Upper lobe of left lung (tissue), 6 donors: ENCODE results near the gene WDR38. TPM values are rescaled to one million over a fixed set of nuclear protein-coding genes. Genes with fewer than 3 reads are reported as not detected.

Experiments used
- ATAC-seq, 2 donors: fragments of 200-7000 bp; cut with Tn5 transposase; one replicate each; pipeline ENCODE4 v1.9.1; 2022; ENCODE audit warnings: mild to moderate bottlenecking in 2 of 2, moderate library complexity in 2 of 2; ENCODE audit not compliant: low FRiP score in 2 of 2
- DNase-seq, 2 donors: peaks; one replicate each; pipeline ENCODE4 v3.0.0-alpha.2; 2019 to 2020
- H3K27ac ChIP-seq, 4 donors: fragments of 200-600 bp; sonication (generic); one replicate each; pipeline ENCODE4 v1.5.1; 2016 to 2019
- H3K27me3 ChIP-seq, 4 donors: fragments of 200-600 bp; sonication (generic); one replicate each; pipeline ENCODE4 v1.5.1; 2017 to 2019
- H3K36me3 ChIP-seq, 4 donors: fragments of 200-600 bp; sonication (generic); one replicate each; pipeline ENCODE4 v1.5.1; 2016 to 2019
- H3K4me1 ChIP-seq, 4 donors: fragments of 200-600 bp; sonication (generic); one replicate each; pipeline ENCODE4 v1.5.1; 2018 to 2019
- H3K4me3 ChIP-seq, 4 donors: fragments of 200-600 bp; sonication (generic); one replicate each; pipeline ENCODE4 v1.5.1; 2017 to 2019; ENCODE audit warnings: mild to moderate bottlenecking in 2 of 4, moderate library complexity in 1 of 4
- H3K9me3 ChIP-seq, 4 donors: fragments of 200-600 bp; sonication (generic); one replicate each; pipeline ENCODE4 v1.5.1; 2018 to 2019
- CTCF ChIP-seq, 6 experiments: fragments of 450-650 bp in 4 of 6; fragments of 200-600 bp in 2 of 6; sonication (generic) in 2 of 6; IDR thresholded peaks; one replicate each; pipeline ENCODE4 v1.5.1; 2016 to 2019; ENCODE audit warnings: antibody characterized with exemption in 6 of 6
- EP300 ChIP-seq, 4 donors: sonication (generic); formaldehyde crosslinking; IDR thresholded peaks; one replicate each; pipeline ENCODE4 v1.5.1; 2017; ENCODE audit warnings: antibody characterized with exemption in 4 of 4, control low read depth in 2 of 4
- POLR2A ChIP-seq, 4 donors: fragments of 450-650 bp; IDR thresholded peaks; one replicate each; pipeline ENCODE4 v1.5.1; 2016 to 2017; ENCODE audit warnings: antibody characterized with exemption in 4 of 4, mild to moderate bottlenecking in 2 of 4
- POLR2AphosphoS5 ChIP-seq, 2 donors: sonication (generic); formaldehyde crosslinking; IDR thresholded peaks; one replicate each; pipeline ENCODE4 v1.5.1; 2017; ENCODE audit warnings: antibody characterized with exemption in 2 of 2
- WGBS, 2 donors: methylation state at CpG; one replicate each; pipeline ENCODE4 v1.1.5; 2017 to 2018; 5-methylcytosine and 5-hydroxymethylcytosine counted together
- total RNA-seq, 6 donors: library from RNA; depleted of rRNA in 4 of 6; stranded (reverse); fragments of >200 nt in 4 of 6; gene quantifications; one replicate each; pipeline versions ENCODE4 v1.1.0 to v1.2.1, GENCODE V29; 2016 to 2021
- donor health status: DM: no; HTN: no; CAD: no; lungs with moderate emphysema.
- donor health status: DM: no; HTN: yes; CAD: no; lungs with severe emphysema.

Gene WDR38
- total RNA-seq, 6 donors from 2014 or later = 4.1 to 24.1 (median 9.0) TPM; not detected in 1

GRCh38 chr9:124857533-124858162 lies 4.4 kb downstream of the WDR38 start:
- DNase-seq (peak in 1 of 2 donors; percentile 71), ATAC-seq (no peak)
- Histone ChIP-seq H3K27ac (peak overlapping the region in 1 of 4 donors; percentile 22), H3K9me3 (no peaks in the 10 kb centered on the region), H3K4me3 (no peak overlapping the region), H3K27me3 (no peaks in the 10 kb centered on the region), H3K36me3 (peaks cover 20 to 50% (median 36%) of the 10 kb centered on the region in 4 donors), H3K4me1 (peaks cover 27 to 47% (median 30%) of the 10 kb centered on the region in 4 donors)
- 91 to 94% methylated on average over 13 to 23 of the region's 24 CpGs for WGBS, 2 donors
- TF ChIP-seq CTCF (IDR thresholded peaks at IDR 0.05) (no peak), EP300 (IDR thresholded peaks at IDR 0.05) (no peak), POLR2AphosphoS5 (IDR thresholded peaks at IDR 0.05) (no peak), POLR2A (IDR thresholded peaks at IDR 0.05) (no peak)

DNA sequence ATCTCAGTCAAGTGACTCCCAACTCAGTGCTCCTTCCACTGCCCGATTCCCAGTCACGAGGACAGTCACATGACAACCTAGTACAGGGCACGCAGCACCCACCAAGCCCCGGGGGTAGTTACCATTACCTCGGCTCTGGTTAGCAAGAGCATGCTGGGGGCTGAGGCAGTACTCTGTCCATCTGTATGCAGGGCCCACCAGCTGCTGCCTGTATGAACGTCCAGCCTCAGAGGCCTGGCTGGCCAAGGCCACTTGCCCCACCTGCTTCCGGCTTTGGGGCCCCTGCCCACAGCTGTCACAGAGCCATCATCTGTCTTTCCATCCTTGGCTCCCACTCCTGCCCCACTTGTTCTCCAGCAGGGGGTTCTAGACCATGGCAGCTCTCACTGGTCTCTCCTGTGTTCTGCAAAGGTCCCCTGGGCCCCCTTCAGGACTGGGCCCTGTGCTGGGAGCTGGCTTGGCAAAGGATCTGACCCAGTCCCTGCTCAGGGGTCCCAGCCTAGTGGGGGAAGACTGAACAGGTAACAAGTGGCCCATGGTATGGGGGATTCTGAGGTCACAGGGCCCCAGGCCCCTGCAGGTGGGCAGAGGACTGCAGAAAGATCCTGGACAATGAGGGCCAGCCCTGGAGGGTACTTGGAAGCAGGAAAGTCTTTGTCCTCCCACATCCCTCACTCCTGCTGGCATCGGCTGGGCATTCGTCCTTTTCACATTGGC lies 5.2 kb downstream of the WDR38 start:
- Histone ChIP-seq H3K9me3 (no peaks in the 10 kb centered on the region), H3K36me3 (peaks cover 20 to 50% (median 36%) of the 10 kb centered on the region in 4 donors), H3K4me1 (peaks cover 27 to 47% (median 29%) of the 10 kb centered on the region in 4 donors), H3K27me3 (no peaks in the 10 kb centered on the region), H3K4me3 (no peak overlapping the region), H3K27ac (peak overlapping the region in 1 of 4 donors; percentile 22)
- TF ChIP-seq CTCF (IDR thresholded peaks at IDR 0.05) (no peak), POLR2A (IDR thresholded peaks at IDR 0.05) (no peak), EP300 (IDR thresholded peaks at IDR 0.05) (no peak)
- WGBS, 2 donors = 72 to 80% methylated on average over 1 to 9 of the region's 9 CpGs
- DNase-seq (peak in 1 of 2 donors; percentile 27), ATAC-seq (no peak)

DNA sequence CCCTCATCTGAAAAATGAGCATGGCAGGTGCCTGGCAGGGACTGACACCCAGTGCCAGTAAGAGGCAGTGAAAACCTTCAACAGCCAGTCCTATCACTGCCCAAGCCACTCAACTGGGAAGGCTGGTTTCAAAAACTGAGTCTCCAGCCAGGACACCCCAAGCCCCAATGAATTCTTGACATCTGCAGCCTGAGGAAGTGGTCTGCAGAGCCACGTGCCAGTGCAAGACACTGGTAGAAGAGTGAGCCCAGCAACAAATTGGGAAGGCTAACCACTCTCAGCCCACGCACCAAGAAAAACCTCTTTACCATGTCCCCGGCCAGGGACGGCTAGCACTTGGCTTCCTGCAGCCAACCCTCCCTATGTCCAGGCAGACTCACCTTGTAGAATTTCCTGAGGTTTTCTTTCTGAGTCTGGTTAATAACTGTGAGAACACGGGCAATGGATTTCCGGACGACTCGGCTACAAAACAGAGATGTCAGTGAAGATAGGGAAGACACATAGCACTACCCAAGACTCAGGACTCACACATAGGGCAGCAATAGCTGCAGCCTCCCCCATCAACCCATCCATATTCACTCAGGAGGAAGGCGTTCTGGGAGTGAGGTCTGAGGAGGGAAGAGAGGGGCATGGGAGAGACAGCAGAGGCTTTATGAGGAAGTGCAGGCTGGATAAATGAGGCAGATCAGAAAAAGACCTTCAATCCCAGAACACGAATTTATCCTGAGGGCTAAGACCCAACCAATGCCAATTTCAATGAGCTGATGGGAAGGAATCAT lies 6.7 kb downstream of the WDR38 start:
- Histone ChIP-seq H3K9me3 (no peaks in the 10 kb centered on the region), H3K4me1 (peaks cover 28 to 46% (median 34%) of the 10 kb centered on the region in 4 donors), H3K27ac (peak overlapping the region in 2 of 4 donors; percentile 92 to 95), H3K27me3 (no peaks in the 10 kb centered on the region), H3K36me3 (peaks cover 20 to 50% (median 36%) of the 10 kb centered on the region in 4 donors), H3K4me3 (peak overlapping the region in 3 of 4 donors; percentile 81 to 94 (median 92))
- TF ChIP-seq POLR2A (IDR thresholded peaks at IDR 0.05) = no peak
- no peak for TF ChIP-seq CTCF (IDR thresholded peaks at IDR 0.05)
- no peak for TF ChIP-seq EP300 (IDR thresholded peaks at IDR 0.05)
- no peak for TF ChIP-seq POLR2AphosphoS5 (IDR thresholded peaks at IDR 0.05)
- no peak for DNase-seq
- ATAC-seq = no peak
- 56 to 61% methylated on average over 6 to 10 of the region's 10 CpGs for WGBS, 2 donors

DNA sequence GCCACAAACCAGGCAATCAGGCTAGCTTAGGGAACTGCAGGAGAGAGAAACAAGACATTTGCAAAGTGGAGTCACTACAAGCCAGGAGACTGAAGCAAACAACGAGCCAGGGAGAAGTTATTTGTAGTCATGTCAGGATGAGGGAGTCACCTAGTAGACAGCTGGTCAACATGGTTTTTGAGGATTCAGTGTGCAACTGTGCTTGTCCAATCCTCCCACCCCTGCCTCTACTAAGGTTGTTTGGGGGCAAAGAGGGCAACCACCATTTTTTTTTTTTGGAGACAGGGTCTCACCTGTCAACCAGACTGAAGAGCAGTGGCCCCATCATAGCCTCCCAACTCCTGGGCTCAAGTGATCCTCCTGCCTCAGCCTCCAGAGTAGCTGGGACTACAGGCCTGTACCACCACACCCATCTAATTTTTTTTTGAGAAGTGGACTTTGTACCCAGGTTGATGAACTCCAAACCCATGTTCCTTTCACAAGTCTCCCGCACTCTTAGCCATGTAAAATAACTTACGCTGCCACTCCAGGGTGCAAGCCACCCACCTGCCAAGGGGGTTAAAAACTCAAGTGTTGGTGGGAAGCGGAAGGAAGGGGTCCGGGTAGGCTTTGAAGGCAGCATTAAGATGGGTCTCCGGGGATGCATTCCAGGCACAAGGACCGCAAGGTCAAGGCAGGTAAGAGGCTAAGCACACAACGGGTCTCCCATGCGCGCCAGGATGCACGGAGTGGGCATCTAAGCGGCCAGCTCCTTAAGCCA lies 7.5 kb downstream of the WDR38 start:
- Histone ChIP-seq H3K36me3 (peaks cover 20 to 50% (median 36%) of the 10 kb centered on the region in 4 donors), H3K9me3 (no peaks in the 10 kb centered on the region), H3K27ac (peak overlapping the region; percentile 92 to 95 (median 94)), H3K4me1 (peaks cover 28 to 46% (median 34%) of the 10 kb centered on the region in 4 donors), H3K4me3 (peak overlapping the region; percentile 81 to 94 (median 91)), H3K27me3 (no peaks in the 10 kb centered on the region)
- ATAC-seq = no peak
- TF ChIP-seq CTCF (IDR thresholded peaks at IDR 0.05) = peak in 1 of 6 experiments; percentile 7
- TF ChIP-seq POLR2AphosphoS5 (IDR thresholded peaks at IDR 0.05) = no peak
- TF ChIP-seq EP300 (IDR thresholded peaks at IDR 0.05) = no peak
- TF ChIP-seq POLR2A (IDR thresholded peaks at IDR 0.05) = no peak
- 11 to 16% methylated on average over 9 to 12 of the region's 12 CpGs for WGBS, 2 donors
- DNase-seq = no peak
